Spleen (tissue), 11 donors: ENCODE results near the gene HSD17B2. TPM values are rescaled to one million over a fixed set of nuclear protein-coding genes. Genes with fewer than 3 reads are reported as not detected.

Source experiments
- DNase-seq: peaks from one replicate; pipeline ENCODE4 v3.0.0-alpha.2; 2020
- H3K27ac ChIP-seq, 8 donors: fragments of 200-600 bp; sonication (generic) in 7 of 8; 1 replicate in 4 of 8; 2 replicates in 4 of 8; pipeline versions ENCODE4 v1.5.0 to v1.8.0; 2016 to 2021; ENCODE audit warnings: inconsistent platforms in 4 of 8, mild to moderate bottlenecking in 4 of 8, moderate library complexity in 1 of 8
- H3K27me3 ChIP-seq, 7 donors: fragments of 200-600 bp; sonication (generic) in 6 of 7; replicated peaks in 1 of 7; 1 replicate in 4 of 7; 2 replicates in 3 of 7; pipeline versions ENCODE4 v1.5.0 to v1.8.0; 2016 to 2021; ENCODE audit warnings: inconsistent platforms in 3 of 7, mild to moderate bottlenecking in 1 of 7
- H3K36me3 ChIP-seq, 6 donors: fragments of 200-600 bp; sonication (generic) in 5 of 6; 1 replicate in 4 of 6; 2 replicates in 2 of 6; pipeline versions ENCODE4 v1.5.0 to v1.8.0; 2016 to 2021; ENCODE audit warnings: inconsistent platforms in 2 of 6
- H3K4me1 ChIP-seq, 6 donors: fragments of 200-600 bp; sonication (generic) in 5 of 6; 1 replicate in 3 of 6; 2 replicates in 3 of 6; pipeline versions ENCODE4 v1.5.0 to v1.8.0; 2016 to 2021; ENCODE audit warnings: inconsistent platforms in 3 of 6
- H3K4me3 ChIP-seq, 8 donors: fragments of 200-600 bp; sonication (generic) in 7 of 8; 1 replicate in 4 of 8; 2 replicates in 4 of 8; pipeline versions ENCODE4 v1.5.0 to v1.8.0; 2016 to 2021; ENCODE audit warnings: inconsistent platforms in 4 of 8, mild to moderate bottlenecking in 4 of 8, moderate library complexity in 2 of 8
- H3K9me3 ChIP-seq, 8 donors: fragments of 200-600 bp; sonication (generic) in 7 of 8; 1 replicate in 4 of 8; 2 replicates in 4 of 8; pipeline versions ENCODE4 v1.5.0 to v1.8.0; 2016 to 2021; ENCODE audit warnings: inconsistent platforms in 4 of 8
- POLR2A ChIP-seq, 3 donors: fragments of 450-650 bp; IDR thresholded peaks; one replicate each; pipeline ENCODE4 v1.5.1; 2017; ENCODE audit warnings: antibody characterized with exemption in 3 of 3, mild to moderate bottlenecking in 1 of 3
- POLR2AphosphoS5 ChIP-seq, 3 donors: sonication (generic); formaldehyde crosslinking; IDR thresholded peaks; one replicate each; pipeline ENCODE4 v1.5.1; 2017; ENCODE audit warnings: antibody characterized with exemption in 3 of 3
- WGBS, 5 donors: extraction: QIAGEN DNeasy Blood & Tissue Kit in 3 of 5; methylation state at CpG; one replicate each; pipeline versions ENCODE4 v1.1.5 to v1.1.7; 2013 to 2018; 5-methylcytosine and 5-hydroxymethylcytosine counted together
- intact Hi-C: fragments of 100-400 bp; cut with DNase I; formaldehyde crosslinking; loops from one replicate; pipeline ENCODE4 v1.15.0; 2023; ENCODE audit warnings: low total_unique reads
- polyA plus RNA-seq, 3 donors: library from polyadenylated mRNA; stranded (reverse); fragments of 200-250 nt; gene quantifications; one replicate each; pipeline ENCODE4 v1.2.1, GENCODE V29; 2013
- total RNA-seq, 7 donors: library from RNA; depleted of rRNA in 3 of 7; stranded (reverse); fragments of >200 nt in 3 of 7; fragmentation: NEBNext Ultra II Directional in 4 of 7; extraction: Animal tissue kit (Norgen Biotek cat#: 25700) in 4 of 7; gene quantifications; one replicate each; pipeline versions ENCODE4 v1.1.0 to v1.2.1, GENCODE V29; 2016 to 2021
- TF ChIP-seq, protein P1 (sequence below), 11 experiments: fragments of 200-600 bp in 7 of 11; fragments of 450-650 bp in 4 of 11; sonication (generic) in 4 of 11; IDR thresholded peaks in 8 of 11; conservative IDR thresholded peaks in 3 of 11; 1 replicate in 7 of 11; 2 replicates in 4 of 11; pipeline versions ENCODE4 v1.4.0 to v1.8.0; 2016 to 2021; ENCODE audit warnings: antibody characterized with exemption in 11 of 11, inconsistent platforms in 4 of 11, mild to moderate bottlenecking in 1 of 11
- donor health status: healthy with polysubstance abuse.
- donor health status: DM: no; HTN: no; CAD: no; lungs with moderate emphysema.
- donor health status: DM: no; HTN: no; CAD: no.
- donor health status: Bipolar disorder and iron deficiency.
- donor health status: healthy.
- donor health status: DM: no; HTN: no; CAD: no.
- donor health status: DM: yes; HTN: yes; CAD: no.

The HSD17B2 gene
- total and polyA plus RNA-seq, 10 donors, result 0.09 to 0.13 TPM; not detected in 8

DNA sequence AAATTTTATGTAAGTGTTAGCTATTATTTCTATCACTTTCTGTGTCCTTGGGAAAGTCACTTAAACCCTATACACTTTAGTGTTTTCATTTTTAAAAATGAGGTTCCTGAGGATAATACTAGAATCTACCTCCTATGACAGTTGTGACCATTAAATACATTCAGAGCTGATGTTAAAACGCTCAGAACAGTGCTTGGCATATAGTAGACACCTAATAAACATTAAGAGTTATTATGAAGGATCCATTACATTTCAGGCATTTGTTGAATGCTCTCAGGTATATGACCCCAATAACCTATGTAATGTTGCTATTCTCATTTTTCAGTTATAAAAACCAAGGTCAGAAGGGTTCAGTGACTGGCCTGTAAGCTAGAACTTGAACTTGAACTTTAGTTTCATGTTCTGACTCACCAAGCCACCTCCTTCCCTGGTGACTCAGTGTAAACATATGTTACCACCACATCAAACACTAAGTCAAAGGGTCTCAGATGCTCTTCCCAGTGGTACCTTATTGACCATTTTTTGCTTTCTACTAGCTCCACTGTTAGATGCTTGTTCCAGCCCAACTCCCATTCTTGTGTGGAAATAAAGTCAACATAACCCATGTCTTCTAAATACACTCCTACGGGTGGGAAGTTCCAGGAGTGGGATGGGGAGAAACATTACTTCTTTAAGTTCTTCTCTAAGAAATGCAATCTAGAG, 47.6 kb downstream of the HSD17B2 start:
- TF ChIP-seq, protein P1, sequence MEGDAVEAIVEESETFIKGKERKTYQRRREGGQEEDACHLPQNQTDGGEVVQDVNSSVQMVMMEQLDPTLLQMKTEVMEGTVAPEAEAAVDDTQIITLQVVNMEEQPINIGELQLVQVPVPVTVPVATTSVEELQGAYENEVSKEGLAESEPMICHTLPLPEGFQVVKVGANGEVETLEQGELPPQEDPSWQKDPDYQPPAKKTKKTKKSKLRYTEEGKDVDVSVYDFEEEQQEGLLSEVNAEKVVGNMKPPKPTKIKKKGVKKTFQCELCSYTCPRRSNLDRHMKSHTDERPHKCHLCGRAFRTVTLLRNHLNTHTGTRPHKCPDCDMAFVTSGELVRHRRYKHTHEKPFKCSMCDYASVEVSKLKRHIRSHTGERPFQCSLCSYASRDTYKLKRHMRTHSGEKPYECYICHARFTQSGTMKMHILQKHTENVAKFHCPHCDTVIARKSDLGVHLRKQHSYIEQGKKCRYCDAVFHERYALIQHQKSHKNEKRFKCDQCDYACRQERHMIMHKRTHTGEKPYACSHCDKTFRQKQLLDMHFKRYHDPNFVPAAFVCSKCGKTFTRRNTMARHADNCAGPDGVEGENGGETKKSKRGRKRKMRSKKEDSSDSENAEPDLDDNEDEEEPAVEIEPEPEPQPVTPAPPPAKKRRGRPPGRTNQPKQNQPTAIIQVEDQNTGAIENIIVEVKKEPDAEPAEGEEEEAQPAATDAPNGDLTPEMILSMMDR (IDR thresholded peaks at IDR 0.05 in 8 of 11, conservative IDR thresholded peaks at IDR 0.05 in 3 of 11), result no peak
- H3K4me3 ChIP-seq, result no peak overlapping the region
- WGBS, 5 donors, result 69 to 86% (median 80%) methylated on average over 2 of the region's 2 CpGs
- peaks cover 0 to 13% (median 3%) of the 10 kb centered on the region in 8 donors for H3K9me3 ChIP-seq
- H3K27me3 ChIP-seq, result peaks cover 0 to 11% (median 0%) of the 10 kb centered on the region in 7 donors
- intact Hi-C loops, result no loop called here
- H3K36me3 ChIP-seq, result no peaks in the 10 kb centered on the region
- no peak overlapping the region for H3K27ac ChIP-seq
- H3K4me1 ChIP-seq, result no peaks in the 10 kb centered on the region
- no peak for DNase-seq

DNA sequence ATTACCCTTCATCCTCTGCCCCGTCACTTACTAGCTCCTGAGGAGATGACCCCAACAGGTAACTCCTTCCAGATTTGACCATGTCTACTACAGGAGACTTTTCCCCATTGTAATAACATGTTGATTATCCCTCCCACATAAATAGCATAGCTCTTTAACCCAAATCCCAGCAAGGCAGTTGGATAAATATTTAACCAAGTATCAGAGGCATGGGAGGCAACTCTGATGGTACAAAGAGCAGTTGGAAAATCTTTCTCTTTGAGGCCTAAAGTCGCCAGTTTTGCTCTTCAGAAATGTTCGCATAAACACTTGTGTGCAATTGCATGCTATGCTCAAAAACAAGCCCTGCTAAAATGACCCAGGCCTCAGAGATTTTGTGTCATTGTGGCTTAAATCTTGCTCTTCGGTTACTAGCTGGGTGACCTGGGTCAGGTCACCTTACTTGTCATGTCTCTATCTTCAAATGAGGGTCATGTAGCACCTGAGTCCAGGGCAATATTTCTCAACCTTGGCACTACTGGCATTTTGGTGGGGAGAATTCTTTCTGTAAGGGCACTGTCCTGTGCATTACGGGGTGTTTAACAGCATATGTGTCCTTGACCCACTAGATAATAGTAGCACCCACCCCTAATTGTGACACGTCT, 48.8 kb downstream of the HSD17B2 start:
- no peak overlapping the region for H3K4me3 ChIP-seq
- no peaks in the 10 kb centered on the region for H3K36me3 ChIP-seq
- H3K27ac ChIP-seq, result no peak overlapping the region
- TF ChIP-seq, protein P1 (IDR thresholded peaks at IDR 0.05 in 8 of 11, conservative IDR thresholded peaks at IDR 0.05 in 3 of 11), result no peak
- TF ChIP-seq POLR2AphosphoS5 (IDR thresholded peaks at IDR 0.05) (no peak), POLR2A (IDR thresholded peaks at IDR 0.05) (no peak)
- intact Hi-C loops, result no loop called here
- 82 to 92% (median 88%) methylated on average over 6 of the region's 6 CpGs for WGBS, 5 donors
- DNase-seq, result no peak
- peaks cover 0 to 11% (median 0%) of the 10 kb centered on the region in 7 donors for H3K27me3 ChIP-seq
- peaks cover 0 to 5% (median 0%) of the 10 kb centered on the region in 8 donors for H3K9me3 ChIP-seq
- H3K4me1 ChIP-seq, result no peaks in the 10 kb centered on the region

DNA sequence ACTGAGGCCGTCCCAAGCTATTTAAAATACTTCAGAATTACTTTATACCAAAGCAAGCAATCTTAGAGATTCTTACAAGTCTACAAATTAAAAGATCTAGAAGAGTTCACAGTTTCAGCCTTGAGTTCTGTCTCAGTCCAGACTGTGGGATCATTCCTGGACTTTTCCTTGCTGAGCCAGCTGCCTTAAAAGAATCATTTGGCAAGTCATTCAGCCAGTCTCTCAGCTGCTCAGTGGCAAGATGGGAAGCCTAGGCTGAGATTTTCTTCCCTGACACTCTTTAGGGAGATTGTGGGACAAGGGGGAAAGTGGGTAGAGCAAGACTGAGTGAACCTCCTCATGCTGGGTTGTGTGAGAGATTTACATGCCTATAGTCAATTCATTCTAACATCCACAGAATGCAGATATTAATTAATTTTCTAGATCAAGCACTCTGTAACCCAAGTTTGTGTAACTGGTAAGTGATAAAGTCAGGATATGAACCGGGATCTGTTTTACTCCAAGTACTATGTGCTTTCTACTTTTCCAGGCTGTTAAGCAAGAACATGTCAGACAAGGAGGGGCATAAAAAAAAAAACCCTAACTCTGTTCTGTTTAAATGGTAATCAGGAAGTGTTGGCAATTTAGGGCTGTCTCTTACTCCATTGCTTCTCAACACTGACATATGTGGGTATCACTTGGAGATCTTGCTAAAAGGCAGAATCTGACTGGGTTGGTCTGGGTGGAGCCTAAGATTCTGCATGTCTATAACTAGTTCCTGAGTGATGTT, 50.1 kb downstream of the HSD17B2 start:
- intact Hi-C loops, result no loop called here
- H3K4me3 ChIP-seq, result no peak overlapping the region
- no peaks in the 10 kb centered on the region for H3K36me3 ChIP-seq
- H3K9me3 ChIP-seq, result no peaks in the 10 kb centered on the region
- no peaks in the 10 kb centered on the region for H3K4me1 ChIP-seq
- TF ChIP-seq, protein P1 (IDR thresholded peaks at IDR 0.05 in 8 of 11, conservative IDR thresholded peaks at IDR 0.05 in 3 of 11), result no peak
- DNase-seq, result no peak
- H3K27me3 ChIP-seq, result peaks cover 0 to 11% (median 0%) of the 10 kb centered on the region in 7 donors
- 56 to 92% (median 76%) methylated on average over 2 of the region's 2 CpGs for WGBS, 5 donors
- no peak overlapping the region for H3K27ac ChIP-seq

DNA sequence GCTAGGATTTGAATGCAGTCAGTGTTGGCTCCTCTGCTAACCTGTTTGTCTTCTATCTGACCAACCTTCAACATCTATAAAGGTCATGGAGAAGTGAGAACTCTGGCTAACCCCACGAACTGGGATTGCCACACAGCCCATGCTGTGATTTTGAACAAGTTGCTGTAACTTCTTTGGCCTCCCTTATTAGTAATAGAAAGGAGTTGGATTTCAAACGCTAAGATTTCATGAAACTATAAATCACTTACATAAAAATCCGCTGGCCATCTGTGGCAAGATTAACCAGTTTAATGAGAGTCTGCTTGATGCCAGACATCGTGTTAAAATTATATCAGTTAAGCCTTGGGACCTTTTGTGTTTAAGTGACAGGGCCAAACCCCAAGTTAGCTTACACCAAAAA, 53.4 kb downstream of the HSD17B2 start:
- H3K27me3 ChIP-seq, result peaks cover 0 to 21% (median 0%) of the 10 kb centered on the region in 7 donors
- DNase-seq, result no peak
- intact Hi-C loops, result no loop called here
- H3K27ac ChIP-seq, result no peak overlapping the region
- H3K9me3 ChIP-seq, result no peaks in the 10 kb centered on the region
- H3K4me3 ChIP-seq, result no peak overlapping the region
- WGBS, 5 donors, result 73 to 88% (median 76%) methylated on average over 4 of the region's 4 CpGs
- H3K4me1 ChIP-seq, result no peaks in the 10 kb centered on the region
- no peaks in the 10 kb centered on the region for H3K36me3 ChIP-seq
- TF ChIP-seq, protein P1 (IDR thresholded peaks at IDR 0.05 in 8 of 11, conservative IDR thresholded peaks at IDR 0.05 in 3 of 11), result no peak
- TF ChIP-seq POLR2A (IDR thresholded peaks at IDR 0.05) (no peak), POLR2AphosphoS5 (IDR thresholded peaks at IDR 0.05) (no peak)
